GM21526 (cell line): ENCODE results near the gene SLC7A6.
"Not testable (repeated sequence)": the region's sequence is repeated elsewhere in the genome, so short reads cannot be mapped to it uniquely, and the experiment has no call there.

Experiments
- ATAC-seq: cut with Tn5 transposase; IDR thresholded peaks from one replicate; pipeline ENCODE4 v1.9.1; 2021; ENCODE audit warnings: moderate library complexity; ENCODE audit not compliant: unreplicated experiment, low FRiP score

The SLC7A6 gene

DNA sequence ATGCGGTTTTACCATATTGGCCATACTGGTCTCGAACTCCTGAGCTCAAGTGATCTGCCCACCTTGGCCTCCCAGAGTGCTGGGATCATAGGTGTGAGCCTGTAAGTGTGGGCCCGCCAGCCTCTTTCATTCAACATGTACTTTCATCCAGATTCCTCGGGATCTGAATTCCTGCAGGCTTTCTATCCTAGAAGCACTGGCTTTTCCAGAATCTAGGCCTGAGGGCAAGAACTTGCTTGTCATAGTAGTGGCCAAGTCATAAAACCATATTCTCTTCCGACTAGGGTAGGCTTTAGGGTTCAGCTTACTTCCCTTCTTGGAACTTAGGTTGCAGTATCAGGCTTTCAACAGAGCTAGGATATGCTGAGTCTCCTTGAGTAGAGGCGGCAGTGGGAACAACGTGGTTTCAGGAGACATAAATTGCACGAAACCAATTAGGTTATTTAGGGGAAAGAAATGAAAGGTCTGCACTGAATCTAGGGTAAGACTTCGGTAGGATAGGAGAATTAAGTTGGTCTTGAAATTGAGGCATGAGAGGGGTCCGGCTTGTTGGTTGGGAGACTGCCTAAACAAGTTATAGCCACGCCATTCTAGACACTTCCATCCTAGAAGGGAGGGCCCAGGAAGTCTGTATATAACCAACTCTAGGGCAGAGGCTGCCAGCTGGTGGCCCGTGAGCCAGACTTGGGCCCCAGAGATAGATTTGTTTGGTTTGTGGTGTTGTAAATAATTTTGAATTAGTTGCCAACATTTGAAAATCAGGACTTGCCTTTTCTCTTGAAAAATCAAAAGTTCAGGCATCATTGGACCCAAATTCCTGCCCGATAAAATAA, 15.6 kb downstream of the SLC7A6 start:
- no peak for ATAC-seq

DNA sequence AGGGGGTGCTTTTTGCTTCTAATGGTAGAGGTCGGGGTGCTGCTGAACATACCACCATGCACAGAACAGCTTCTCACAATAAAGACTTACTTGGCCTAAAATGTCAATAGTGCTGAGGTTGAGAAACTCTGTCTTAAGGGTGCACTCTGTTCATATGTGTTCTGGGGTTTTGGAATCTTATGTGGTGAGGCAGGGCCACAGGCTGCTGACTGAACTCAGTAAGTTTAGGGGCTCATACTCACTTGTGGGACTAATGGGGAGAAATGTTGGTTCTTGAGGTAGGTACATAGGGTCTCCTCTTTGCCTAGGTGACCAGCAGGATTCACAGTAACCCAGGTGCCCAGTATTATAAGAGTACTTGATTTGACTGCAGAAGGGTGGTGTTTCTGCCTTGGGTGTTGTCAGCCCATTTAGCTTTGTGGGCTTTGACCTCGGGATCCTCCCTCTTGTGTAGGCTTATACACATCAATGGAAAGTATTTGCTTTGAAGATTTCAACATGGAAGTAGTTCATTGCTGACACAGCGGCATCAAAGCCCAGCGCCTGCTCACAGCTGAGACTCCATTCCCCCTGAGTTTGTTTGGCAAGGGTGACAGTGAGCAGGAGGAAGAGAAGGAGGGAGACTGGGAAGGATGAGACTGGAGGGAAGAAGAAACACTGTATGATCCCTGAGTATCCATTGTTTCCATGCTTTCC, 17.2 kb downstream of the SLC7A6 start:
- no peak for ATAC-seq

DNA sequence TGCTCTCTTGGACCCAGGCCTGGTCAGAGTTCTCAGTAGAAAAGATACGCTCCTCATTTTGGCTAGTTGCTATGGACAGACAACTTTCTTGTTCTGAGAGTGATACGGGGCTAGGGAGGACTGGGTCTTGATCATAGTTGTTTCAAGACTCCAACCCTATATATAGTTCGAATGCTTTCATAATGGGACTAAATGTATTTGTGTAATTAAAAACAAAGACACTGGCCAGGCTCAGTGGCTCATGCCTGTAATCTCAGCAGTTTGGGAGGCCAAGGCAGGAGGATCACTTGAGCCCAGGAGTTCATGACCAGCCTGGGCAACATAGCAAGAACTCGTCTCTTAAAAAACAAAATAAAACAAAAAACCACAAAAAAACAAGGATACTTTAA, 17.7 kb downstream of the SLC7A6 start:
- ATAC-seq: no peak

DNA sequence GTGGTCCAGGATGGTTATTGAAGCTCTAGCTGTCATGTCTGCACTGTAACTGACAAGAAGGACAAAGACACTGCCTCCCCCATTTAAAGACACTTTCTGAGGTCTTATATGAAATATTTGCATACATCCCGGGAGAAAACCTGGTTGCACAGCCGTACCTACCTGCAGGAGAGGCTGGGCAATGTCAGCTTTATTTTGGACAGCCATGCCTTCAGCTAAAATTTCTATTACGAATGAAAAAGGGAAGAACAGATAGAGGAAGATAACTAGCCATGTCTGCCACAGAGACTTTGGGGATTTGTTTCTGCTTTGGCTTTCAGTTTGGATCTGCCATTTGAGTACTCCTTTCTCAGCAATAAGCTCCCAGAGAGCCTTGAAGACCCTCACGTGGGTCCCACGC, 19.0 kb downstream of the SLC7A6 start:
- ATAC-seq: no peak

DNA sequence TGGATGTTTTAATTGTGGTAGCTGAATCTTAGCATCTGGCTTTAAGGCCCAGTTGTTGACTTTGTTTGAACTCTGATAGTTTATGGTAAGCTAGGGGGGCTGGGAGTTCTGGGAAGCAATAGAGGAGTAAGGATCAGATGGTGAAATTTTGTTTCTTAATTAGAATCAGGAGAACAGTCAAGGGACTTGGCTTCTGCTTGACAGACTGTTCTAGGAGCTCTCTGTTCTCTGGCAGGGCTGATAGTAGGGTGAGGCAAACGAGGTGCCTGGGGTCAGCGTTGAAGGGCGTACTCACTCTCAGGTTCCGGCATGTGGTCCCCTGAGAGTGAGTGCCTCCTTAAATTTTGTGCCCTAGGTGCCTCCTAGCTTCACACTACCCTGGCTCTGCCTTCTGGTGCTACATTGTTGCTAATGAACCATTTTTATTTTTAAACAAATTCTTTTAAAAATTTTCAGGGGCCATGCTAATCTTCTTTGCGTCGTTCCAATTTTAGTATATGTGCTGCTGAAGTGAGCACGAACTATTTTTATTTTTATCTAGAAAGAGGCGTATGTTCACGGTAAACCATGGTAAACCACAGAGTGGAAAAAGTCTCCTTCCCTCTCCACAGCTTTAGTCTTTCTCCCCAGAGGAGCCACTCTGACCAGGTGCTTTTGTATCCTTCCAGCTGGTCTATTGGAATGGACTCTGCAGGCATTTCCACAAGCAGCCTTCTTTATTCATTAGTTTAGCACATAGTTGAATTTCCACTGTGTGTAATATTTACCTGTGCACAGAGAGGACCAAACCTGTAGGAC, 19.7 kb downstream of the SLC7A6 start:
- peak; percentile 39 for ATAC-seq

DNA sequence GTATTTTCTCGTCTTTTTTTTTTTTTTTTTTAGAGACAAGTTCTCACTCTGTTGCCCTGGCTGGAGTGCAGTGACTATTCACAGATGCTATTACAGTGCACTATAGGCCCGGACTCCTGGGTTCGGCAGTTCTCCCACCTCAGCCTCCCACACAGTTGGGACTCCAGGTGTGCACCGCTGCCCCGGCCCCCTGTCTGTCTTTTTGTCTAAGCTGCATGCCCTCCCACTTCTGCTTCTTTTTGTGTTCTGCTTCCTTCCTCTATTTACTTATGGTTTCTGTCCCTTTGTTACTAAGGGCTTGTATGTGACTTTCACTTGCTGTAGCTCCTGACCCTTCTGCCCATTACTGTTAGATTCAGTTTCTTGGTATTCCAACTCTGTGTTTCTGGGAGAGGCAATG, 20.5 kb downstream of the SLC7A6 start:
- peak; percentile 39 for ATAC-seq

DNA sequence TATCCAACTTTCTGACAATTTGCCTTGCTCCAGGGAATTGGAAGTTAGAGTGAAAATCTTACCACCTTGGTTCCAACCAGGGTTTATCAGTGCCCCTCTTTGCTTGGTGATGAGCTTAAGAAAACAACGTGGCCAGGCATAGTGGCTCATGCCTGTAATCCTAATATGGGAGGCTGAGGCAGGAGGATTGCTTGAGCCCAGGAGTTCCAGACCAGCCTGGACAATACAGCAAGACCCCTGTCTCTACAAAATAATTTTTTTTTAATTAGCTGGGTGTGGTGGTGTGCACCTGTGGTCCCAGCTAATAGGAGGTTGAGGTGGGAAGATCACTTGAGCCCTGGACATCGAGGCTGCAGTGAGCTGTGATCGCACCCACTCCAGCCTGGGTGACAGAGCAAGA, 21.4 kb downstream of the SLC7A6 start:
- no peak for ATAC-seq

DNA sequence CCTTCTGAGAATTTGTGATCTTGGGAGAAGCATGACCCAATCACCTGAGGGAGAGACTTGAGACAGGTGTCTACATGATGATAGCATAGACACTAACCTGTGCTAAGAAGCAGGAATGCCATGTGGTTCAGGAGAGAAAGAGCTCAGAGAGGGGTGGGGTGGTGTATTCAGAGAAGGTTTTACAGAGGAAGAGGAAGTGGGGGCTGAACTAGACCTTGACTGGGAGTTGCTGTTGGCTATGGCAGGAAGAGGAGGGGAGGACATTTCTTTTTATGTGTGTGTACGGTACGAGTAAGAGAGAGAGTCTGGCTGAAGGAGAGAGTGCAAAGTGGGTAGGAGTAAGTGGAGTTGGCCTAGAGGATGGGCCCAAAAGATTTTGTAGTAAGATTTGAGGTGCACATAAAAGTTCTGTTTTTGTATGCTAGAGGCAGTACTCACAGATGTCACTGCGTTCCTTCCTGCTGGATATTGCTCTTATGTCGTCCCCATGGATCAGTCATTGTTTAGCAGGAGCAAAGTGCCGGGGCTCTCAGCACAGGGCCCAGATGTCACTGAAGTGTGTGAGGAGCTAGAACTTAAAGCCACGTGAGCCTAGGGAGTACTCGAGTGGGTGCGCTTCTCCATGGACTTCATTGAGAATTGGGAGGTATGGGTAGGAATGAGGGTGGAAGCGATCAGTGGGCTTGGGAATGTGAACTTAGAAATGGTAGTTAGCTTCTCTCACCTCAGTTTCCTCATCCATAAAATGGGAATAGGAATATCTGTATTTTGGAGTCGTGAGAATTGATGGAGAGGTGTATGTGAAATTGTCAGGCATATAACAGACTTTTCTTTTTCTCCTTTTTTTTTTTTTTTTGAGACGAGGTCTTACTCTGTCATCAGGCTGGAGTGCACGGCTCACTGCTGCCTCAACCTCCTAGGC, 22.1 kb downstream of the SLC7A6 start:
- ATAC-seq: no peak

DNA sequence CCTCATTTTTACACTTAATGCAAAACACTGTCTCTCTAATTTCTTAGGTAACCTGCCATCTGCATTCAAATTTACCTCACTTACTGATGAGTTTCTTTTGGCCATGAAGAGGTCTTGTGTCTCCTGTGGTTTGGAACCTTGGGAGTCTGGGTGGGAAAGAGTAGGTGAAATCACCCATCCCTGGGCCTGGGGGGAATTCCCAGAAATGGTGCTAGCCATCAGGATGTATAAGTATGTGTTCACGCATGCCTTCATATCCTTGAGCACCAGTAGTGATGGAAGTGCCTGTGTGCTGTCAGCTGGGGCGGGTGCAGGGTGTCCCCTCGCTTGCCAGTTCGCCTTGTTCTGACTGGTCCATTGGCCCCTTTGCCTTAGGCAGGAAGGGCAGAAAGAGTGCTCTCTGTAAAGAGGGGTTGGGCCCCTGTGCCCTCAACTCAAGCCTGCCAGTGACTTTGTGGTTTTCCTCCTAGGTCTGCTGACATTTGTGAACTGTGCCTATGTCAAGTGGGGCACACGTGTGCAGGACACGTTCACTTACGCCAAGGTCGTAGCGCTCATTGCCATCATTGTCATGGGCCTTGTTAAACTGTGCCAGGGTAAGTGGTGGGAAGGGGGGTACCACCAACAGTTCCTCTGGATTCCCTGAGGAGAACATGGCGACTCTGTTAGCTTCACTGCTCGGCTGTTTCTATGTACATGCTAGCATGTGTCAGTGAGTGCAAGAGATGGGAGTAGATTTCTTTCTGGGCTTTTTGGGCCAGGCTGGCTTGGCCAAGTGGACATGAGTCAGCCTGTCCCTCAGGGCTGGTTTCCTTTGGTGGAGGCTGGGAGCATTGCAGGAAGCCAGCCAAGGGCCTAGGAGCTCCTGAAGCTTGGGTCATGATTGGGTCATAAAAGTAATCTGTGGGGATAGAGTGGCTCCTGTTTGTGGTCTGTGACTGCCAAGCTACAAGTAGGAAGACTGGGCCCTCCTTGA, 23.2 kb downstream of the SLC7A6 start:
- ATAC-seq: no peak

DNA sequence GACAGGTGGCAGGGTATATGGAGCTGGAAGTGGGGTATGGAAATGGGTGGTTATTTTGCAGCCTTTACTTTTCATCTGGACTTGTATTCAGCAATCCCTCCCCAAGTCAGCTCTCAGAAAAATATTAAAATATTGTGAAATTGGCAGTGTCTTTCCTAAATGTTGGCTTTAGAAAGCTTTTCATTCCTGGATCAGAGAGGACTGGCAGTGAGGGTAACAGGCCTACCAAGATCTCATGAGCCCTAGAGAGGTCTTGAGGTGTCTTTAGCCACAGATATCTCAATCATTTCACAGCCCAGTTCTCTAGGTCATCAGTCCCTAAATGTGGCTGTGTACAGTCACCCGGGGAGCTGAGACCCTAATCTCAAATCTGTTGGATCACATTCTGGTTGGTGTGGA, 23.9 kb downstream of the SLC7A6 start:
- no peak for ATAC-seq

DNA sequence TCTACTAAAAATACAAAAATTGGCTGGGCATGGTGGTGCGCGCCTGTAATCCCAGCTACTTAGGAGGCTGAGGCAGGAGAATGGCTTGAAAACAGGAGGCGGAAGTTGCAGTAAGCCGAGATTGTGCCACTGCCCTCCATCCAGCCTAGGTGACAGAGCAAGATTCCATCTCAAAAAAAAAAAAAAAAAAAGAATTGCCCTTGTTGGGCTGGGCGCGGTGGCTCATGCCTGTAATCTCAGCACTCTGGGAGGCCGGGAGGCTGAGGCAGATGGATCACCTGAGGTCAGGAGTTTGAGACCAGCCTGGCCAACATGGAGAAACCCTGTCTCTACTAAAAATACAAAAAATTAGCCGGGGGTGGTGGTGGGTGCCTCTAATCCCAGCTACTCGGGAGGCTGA, 24.5 kb downstream of the SLC7A6 start:
- ATAC-seq: not testable (repeated sequence)

DNA sequence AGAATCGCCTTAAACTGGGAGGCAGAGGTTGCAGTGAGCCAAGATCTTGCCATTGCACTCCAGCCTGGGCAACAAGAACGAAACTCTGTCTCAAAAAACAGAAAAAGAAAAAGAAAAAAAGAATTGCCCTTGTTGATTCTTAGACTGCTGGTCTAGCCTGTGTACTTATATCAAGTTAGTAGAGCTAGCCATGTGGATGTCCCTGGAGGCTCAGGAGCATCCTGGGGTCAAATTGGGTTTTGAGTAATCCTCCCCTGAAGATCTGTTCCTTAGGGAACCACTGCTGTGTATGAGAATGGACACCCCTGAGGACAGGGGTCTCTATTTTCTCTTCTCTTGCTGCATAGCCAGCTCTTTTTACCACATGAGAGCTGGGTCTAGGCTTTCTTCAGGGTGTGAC, 24.9 kb downstream of the SLC7A6 start:
- ATAC-seq: no peak

DNA sequence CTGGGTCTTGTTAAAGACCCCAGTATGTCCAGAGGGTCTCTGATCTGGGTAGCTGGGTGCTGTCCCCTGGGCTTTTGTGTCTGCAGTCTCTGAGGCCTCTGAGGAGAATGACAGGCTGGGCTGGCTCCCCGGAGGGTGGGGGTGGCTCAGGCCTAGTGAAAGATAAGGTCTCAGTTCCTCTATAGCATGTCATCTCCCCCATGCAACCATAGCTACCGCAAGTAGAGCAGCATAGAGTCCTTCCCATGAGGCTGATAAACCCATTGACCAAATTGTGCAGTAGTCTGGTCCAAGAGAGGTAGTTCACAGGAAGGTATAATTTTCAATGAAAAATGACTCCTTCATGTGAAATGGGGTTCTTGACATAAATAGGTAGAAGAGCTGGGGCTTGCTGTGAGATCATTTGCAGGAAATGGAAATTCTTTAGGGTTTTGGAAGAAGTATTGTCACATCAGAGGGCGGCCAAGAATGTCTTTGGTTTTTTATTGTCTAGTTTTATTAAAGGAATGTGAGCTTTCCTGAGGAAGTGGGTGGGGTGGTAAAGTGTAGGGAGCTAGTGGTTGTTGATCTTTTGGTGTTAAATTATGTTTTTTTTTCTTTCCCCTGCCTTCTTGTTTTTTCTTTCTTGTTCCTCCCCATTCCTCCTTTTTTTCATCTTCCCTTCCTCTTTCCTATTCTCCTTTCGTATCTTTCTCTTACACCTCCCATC, 25.4 kb downstream of the SLC7A6 start:
- ATAC-seq: peak; percentile 56

DNA sequence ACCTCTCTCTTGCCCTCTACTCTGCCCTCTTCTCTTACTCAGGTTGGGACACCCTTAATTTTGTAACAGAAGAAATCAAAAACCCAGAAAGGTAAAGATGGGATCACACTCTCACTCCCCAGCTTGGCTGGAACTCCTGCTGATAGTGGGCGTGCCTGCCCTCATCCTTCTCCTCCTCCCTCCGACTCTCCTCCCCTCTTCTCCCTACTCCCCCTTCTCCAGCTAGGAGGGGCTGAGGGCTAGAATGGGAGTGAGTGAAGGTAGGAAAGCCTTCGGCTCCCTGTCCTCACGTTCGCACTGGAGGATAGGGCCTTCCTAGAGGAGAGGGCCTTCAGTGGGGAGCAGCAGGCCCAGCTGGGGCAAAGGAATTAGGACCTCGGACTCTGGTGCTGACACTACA, 26.1 kb downstream of the SLC7A6 start:
- ATAC-seq: no peak

DNA sequence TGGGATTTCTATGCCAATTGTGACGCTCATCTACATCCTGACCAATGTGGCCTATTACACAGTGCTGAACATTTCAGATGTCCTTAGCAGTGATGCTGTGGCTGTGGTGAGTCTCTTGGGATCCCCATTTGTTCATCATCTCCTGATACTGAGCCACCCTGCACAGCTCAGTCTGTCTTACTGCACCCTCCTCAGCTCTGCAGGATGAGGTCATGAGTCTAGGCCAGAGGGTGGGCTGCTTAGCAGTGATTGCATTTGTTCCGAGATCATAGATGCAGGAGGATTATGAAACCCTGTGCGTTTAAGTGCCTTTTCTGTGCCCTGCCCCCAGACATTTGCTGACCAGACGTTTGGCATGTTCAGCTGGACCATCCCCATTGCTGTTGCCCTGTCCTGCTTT, 26.9 kb downstream of the SLC7A6 start:
- ATAC-seq: no peak

DNA sequence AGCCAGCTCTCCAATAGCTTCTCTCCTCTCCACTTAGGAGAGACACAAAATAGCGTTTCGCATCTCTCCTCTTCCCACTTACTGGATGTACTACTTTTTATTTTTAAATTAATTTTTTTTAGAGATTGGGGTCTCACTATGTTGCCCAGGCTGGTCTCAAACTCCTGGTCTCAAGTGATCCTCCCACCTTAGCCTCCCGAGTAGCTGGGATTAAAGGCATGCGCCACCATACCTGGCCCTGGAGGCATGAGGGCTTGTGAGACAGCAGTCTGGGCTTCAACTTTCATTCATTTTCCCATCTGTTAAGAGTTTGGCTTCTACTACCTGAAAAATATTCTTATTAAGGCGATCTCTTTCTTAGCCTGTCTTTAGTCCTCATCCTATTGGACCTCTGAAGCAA, 28.1 kb downstream of the SLC7A6 start:
- ATAC-seq: no peak

DNA sequence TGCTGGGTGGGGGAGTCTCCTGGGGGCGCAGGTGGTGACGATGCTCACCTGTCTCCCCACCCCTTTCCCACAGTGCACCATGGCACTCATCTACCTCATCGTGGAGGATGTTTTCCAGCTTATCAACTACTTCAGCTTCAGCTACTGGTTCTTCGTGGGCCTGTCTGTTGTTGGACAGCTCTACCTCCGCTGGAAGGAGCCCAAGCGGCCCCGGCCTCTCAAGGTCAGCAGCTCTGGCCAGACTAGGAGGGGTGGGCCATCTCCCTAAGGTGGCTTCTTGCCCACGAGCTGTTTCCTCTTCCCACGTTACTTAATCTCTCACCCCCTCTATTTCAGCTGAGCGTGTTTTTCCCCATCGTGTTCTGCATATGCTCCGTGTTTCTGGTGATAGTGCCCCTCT, 32.0 kb downstream of the SLC7A6 start:
- no peak for ATAC-seq

DNA sequence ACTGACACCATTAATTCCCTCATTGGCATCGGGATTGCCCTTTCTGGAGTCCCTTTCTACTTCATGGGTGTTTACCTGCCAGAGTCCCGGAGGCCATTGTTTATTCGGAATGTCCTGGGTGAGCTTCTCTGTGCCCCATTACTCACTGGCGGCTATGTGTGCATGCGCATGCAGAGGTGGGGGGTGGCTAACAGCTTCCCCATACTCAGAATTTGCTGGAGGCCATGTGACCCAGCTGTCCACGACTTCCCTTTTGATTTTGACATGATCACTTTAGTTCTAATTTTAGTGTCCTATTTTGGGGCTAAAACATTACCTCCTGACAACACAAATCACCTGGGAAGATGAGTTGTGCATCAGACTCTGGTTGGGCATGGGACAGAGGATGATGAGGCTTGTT, 32.4 kb downstream of the SLC7A6 start:
- ATAC-seq: no peak

DNA sequence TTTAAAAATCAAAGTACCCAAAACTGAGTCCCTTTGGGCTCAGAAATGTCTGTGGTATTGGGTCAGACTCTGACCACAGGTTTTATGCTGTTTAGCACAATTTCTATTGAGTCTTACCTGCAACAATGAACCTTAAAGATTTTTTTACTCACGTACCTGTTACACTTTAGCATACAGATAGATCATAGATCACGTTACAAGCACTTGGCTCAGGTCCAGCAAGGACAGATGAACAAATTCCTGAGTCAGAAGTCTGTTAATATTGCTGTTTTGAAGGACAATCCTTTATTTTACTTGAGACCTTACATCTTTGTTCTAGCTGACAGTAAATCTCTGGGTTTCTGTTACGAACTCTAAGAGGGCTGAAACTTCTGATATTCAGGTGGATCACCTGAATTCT, 33.6 kb downstream of the SLC7A6 start:
- no peak for ATAC-seq
